Activated B cell treated with CpG ODN at 0.5 μM for 24 hours (primary cell): Measurements from ENCODE around the gene HHATL. TPM values are rescaled to one million over a fixed set of nuclear protein-coding genes. Genes with fewer than 3 reads are reported as not detected.

ENCODE experiments used
- ATAC-seq: fragments of 200-7000 bp; cut with Tn5 transposase; one replicate; pipeline ENCODE4 v1.10.0; 2021; ENCODE audit warnings: low read depth, mild to moderate bottlenecking, moderate library complexity
- CTCF ChIA-PET: fragments of 350-600 bp; sonication (Branson Sonifier 250); formaldehyde crosslinking; loops from one replicate; lab custom pipeline; 2021; ENCODE audit warnings: antibody characterized with exemption; lab: Charles Lee
- POLR2A ChIA-PET: fragments of 350-600 bp; sonication (Branson Sonifier 250); formaldehyde crosslinking; loops from one replicate; lab custom pipeline; 2021; ENCODE audit warnings: antibody characterized with exemption; lab: Charles Lee
- DNase-seq: peaks from one replicate; pipeline ENCODE4 v3.0.0; 2022
- H3K27ac Mint-ChIP-seq: one replicate; pipeline ENCODE4 v1.8.0; 2020; ENCODE audit warnings: mixed read lengths
- H3K27me3 Mint-ChIP-seq: one replicate; pipeline ENCODE4 v1.8.0; 2021; ENCODE audit warnings: mixed read lengths
- H3K36me3 Mint-ChIP-seq: one replicate; pipeline ENCODE4 v1.8.0; 2021; ENCODE audit warnings: low read depth, mixed read lengths
- H3K4me1 Mint-ChIP-seq: one replicate; pipeline ENCODE4 v1.8.0; 2021; ENCODE audit warnings: mixed read lengths
- H3K4me3 Mint-ChIP-seq: one replicate; pipeline ENCODE4 v1.8.0; 2020; ENCODE audit warnings: mild to moderate bottlenecking, mixed read lengths
- H3K9me3 Mint-ChIP-seq: one replicate; pipeline ENCODE4 v1.8.0; 2020; ENCODE audit warnings: mixed read lengths
- intact Hi-C: fragments of 100-400 bp; cut with micrococcal nuclease; formaldehyde crosslinking; loops from one replicate; pipeline ENCODE4 v1.15.1; 2024
- total RNA-seq: library from RNA; stranded (reverse); gene quantifications from 2 replicates; pipeline ENCODE4 v1.2.3, GENCODE V29; 2022
- TF ChIP-seq, protein P1 (sequence below): fragments of 200-600 bp; IDR thresholded peaks from one replicate; pipeline ENCODE4 v1.8.0; 2022; ENCODE audit warnings: antibody characterized with exemption, mild to moderate bottlenecking

HHATL gene
- total RNA-seq, 1 donor from 2014 or later: not detected

DNA sequence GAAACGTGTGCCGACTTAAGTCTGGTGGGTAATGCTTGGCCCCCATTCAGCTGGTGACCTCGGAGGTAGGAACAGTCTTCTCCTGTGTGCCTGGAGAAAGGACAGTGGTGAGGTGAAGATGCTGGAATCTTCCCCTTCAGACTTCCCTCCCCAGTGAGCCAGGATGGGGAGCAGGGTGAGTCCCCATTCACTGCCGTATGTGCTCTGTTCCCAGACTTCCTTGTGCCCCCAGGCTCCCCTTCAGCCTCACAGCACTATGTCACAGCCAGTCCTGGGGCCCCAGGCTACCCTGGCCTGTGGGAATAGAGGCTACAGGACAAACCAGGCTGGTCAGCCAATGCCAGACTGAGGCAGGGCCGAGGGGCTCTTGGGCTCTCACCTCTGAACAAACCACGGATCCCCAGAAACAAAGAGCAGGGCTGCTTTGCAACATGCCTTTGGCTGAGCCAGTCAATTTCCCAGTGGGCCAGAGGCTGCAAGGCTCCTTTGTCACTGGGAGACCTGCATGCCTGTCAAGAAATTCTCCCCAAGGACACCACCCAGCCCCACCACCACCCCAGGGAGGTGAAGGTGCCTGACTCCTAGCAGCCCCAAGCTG lies 31.8 kb upstream of the HHATL start:
- CTCF ChIA-PET: no interaction called here
- POLR2A ChIA-PET: no interaction called here
- H3K9me3 Mint-ChIP-seq: no peaks in the 10 kb centered on the region
- H3K4me3 Mint-ChIP-seq: no peak overlapping the region
- no peak for DNase-seq
- H3K27ac Mint-ChIP-seq: no peak overlapping the region
- TF ChIP-seq, protein P1, sequence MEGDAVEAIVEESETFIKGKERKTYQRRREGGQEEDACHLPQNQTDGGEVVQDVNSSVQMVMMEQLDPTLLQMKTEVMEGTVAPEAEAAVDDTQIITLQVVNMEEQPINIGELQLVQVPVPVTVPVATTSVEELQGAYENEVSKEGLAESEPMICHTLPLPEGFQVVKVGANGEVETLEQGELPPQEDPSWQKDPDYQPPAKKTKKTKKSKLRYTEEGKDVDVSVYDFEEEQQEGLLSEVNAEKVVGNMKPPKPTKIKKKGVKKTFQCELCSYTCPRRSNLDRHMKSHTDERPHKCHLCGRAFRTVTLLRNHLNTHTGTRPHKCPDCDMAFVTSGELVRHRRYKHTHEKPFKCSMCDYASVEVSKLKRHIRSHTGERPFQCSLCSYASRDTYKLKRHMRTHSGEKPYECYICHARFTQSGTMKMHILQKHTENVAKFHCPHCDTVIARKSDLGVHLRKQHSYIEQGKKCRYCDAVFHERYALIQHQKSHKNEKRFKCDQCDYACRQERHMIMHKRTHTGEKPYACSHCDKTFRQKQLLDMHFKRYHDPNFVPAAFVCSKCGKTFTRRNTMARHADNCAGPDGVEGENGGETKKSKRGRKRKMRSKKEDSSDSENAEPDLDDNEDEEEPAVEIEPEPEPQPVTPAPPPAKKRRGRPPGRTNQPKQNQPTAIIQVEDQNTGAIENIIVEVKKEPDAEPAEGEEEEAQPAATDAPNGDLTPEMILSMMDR: no peak
- intact Hi-C loops: no loop called here
- H3K27me3 Mint-ChIP-seq: no peaks in the 10 kb centered on the region
- H3K4me1 Mint-ChIP-seq: peaks cover 10% of the 10 kb centered on the region
- H3K36me3 Mint-ChIP-seq: no peaks in the 10 kb centered on the region
- ATAC-seq: no peak

DNA sequence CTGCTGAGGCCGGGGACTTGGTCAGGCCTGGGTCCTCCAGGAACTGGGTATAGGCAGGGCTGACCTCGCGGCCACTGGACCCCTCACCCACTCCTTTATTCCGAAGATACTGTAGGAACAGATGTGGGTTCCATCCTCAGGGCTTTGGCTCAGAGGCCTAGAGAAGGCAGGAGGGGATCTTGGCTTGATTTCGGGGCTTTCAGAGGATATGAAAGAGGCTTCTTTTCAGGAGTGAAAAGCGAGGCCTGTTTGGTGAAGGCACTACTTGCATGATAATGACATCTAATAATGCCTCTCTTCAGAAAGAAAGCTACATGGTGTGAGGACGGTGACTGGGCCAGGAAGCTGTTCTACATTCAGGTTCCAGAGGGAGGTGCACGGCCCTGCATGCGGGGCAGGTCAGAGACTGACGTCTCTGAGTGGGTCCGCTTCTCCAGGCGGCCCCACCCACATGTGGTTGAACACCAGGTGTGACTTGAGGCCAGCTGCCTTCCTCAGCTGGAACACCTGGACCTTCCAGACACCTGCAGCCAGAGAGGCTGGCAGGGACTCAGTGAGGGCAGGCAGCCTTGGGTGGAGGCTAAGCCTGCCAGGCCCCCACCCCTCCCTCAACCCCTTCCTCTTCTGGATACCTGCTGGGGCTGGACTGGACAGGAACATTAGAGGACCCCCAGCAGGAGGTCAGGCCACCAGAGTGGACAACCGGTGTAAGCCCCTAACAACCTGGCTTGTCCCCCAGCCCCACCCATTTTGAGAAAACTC lies 31.1 kb upstream of the HHATL start:
- intact Hi-C loops: no loop called here
- DNase-seq: no peak
- H3K36me3 Mint-ChIP-seq: no peaks in the 10 kb centered on the region
- H3K27me3 Mint-ChIP-seq: no peaks in the 10 kb centered on the region
- POLR2A ChIA-PET: no interaction called here
- H3K9me3 Mint-ChIP-seq: no peaks in the 10 kb centered on the region
- no peak for ATAC-seq
- H3K4me1 Mint-ChIP-seq: peaks cover 3% of the 10 kb centered on the region
- CTCF ChIA-PET: no interaction called here
- no peak overlapping the region for H3K27ac Mint-ChIP-seq
- no peak overlapping the region for H3K4me3 Mint-ChIP-seq
- TF ChIP-seq, protein P1: no peak

DNA sequence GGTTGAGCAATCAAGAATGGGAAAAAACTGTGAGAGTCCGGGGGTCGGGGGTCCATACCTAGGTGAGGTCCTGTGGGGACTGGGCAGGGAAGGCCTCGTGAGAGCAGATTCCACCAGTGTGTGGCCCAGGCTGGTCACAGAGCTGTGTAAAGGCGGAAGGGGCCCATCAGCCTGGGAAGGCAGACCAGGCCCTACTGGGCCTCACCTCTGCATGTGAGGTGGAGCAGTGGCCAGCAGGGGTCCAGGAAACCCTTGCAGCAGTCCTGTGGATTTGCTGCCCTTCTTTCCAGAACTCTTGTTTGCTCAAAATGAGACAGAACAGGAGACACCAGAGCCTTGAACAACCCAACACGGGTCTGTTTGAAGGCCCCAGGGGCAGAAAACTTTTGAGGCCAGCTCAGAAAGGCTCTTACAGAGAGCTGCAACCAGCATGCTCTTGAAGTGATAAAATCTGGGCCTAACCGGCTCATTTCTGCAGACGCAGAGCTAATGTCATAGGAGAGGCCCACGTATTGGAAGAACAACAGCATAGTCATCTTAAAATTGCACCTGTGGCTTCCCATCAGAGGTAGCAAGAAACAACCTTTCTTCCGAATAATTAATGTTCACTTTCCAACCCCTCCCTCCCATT lies 30.3 kb upstream of the HHATL start:
- no peak overlapping the region for H3K4me3 Mint-ChIP-seq
- H3K27ac Mint-ChIP-seq: no peak overlapping the region
- ATAC-seq (no peak), DNase-seq (no peak)
- no peaks in the 10 kb centered on the region for H3K27me3 Mint-ChIP-seq
- TF ChIP-seq, protein P1: no peak
- no peaks in the 10 kb centered on the region for H3K4me1 Mint-ChIP-seq
- POLR2A ChIA-PET: no interaction called here
- no peaks in the 10 kb centered on the region for H3K36me3 Mint-ChIP-seq
- intact Hi-C loops: no loop called here
- CTCF ChIA-PET: no interaction called here
- H3K9me3 Mint-ChIP-seq: no peaks in the 10 kb centered on the region

DNA sequence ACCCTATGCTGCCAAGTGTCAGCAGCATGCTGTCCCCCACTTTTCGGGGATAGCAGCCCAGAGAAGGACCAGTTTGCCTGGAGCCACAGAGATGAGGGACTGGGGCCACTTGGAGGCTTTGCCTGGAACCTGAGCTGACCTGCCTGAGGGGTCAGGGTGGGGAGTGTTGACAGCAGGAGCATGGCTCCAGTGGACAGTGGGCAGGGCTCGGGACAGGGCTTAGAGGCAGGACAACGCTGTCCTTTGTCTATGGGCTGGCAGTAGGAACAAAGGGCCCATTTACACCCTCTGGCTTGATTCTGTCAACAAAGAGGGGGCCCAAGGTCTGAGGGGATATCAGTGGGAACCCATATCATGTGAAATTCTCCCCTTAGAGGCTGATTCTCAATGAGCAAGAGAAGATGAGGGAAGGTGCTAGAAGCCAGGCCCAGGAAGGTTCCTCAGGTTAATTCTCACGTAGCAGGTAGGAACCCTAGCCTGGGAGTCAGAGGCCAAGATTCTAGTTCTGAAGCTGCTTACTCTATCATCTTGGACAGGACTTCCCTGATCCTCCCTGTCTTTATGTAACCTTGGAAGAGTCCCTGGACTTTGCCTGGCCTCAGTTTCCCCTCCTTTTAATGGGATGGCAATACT lies 29.7 kb upstream of the HHATL start:
- no peak for ATAC-seq
- Mint-ChIP-seq H3K27ac (no peak overlapping the region), H3K4me1 (no peaks in the 10 kb centered on the region), H3K36me3 (no peaks in the 10 kb centered on the region), H3K9me3 (no peaks in the 10 kb centered on the region), H3K4me3 (no peak overlapping the region), H3K27me3 (no peaks in the 10 kb centered on the region)
- POLR2A ChIA-PET: no interaction called here
- intact Hi-C loops: no loop called here
- CTCF ChIA-PET: no interaction called here
- no peak for DNase-seq
- TF ChIP-seq, protein P1: no peak
